Muscle of back (tissue), 11 donors: ENCODE results near the gene APOB. TPM values are rescaled to one million over a fixed set of nuclear protein-coding genes. Genes with fewer than 3 reads are reported as not detected.
"Not testable (repeated sequence)": the region's sequence is repeated elsewhere in the genome, so short reads cannot be mapped to it uniquely, and the experiment has no call there.

Source experiments
- DNase-seq, 3 donors: peaks; one replicate each; pipeline versions ENCODE4 v3.0.0 to v3.0.0-alpha.2; 2013
- polyA plus RNA-seq, 10 donors: library from polyadenylated mRNA; unstranded; fragments of 120-200 nt; gene quantifications; one replicate each; pipeline ENCODE4 v1.2.1, GENCODE V29; 2013; ENCODE audit not compliant: insufficient read length in 10 of 10

Gene APOB
- polyA plus RNA-seq, 10 donors, result 0.01 to 1.4 (median 0.06) TPM

DNA sequence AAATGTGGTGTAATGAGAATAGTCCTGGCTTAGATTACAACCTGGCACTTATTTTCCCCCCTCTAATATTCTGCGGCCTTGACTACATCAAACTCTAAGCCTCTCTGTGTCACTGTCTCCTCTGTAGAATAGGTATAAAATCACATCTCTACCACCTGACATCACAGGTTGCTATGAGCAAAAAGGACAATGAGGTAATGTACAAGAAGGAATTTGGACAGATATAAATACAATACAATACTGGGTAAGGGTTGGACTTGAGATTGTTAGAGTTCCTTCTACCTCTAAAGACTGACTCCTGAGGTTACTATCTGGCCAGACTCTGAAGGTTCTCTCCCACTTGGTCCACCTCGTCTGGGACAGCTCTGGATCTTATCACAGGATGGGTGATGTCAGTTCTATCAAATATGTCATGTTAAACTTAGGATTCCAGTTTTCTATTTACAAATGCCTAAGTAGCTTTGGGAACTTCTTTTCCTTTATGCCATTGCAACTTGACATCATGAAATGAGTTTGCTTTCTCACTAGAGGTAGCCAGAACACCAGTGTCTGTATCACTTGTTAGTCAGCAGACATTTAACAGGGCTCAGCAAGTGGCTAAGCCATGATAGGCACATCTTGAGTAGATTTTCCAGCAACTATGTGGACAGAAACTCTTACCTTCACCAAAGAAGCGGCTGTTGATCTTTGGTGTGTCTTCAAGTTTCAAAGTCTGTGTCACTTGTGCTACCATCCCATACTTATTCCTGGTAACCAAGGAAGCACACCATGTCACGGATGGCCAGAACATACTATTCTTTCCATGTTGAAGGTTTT is 9.5 kb downstream of the APOB start:
- no peak for DNase-seq

- DNase-seq, result no peak
Observed at GRCh38 chr2:21033237-21034155, 10.4 kb downstream of the APOB start.

- no peak for DNase-seq
Observed at GRCh38 chr2:21032338-21033236, 11.3 kb downstream of the APOB start.

GRCh38 chr2:21030983-21031968 is 12.6 kb downstream of the APOB start:
- no peak for DNase-seq

GRCh38 chr2:21029519-21029918 is 14.4 kb downstream of the APOB start:
- no peak for DNase-seq

GRCh38 chr2:21028951-21029350 is 14.9 kb downstream of the APOB start:
- not testable (repeated sequence) for DNase-seq

GRCh38 chr2:21028021-21028947 is 15.6 kb downstream of the APOB start:
- no peak for DNase-seq

DNA sequence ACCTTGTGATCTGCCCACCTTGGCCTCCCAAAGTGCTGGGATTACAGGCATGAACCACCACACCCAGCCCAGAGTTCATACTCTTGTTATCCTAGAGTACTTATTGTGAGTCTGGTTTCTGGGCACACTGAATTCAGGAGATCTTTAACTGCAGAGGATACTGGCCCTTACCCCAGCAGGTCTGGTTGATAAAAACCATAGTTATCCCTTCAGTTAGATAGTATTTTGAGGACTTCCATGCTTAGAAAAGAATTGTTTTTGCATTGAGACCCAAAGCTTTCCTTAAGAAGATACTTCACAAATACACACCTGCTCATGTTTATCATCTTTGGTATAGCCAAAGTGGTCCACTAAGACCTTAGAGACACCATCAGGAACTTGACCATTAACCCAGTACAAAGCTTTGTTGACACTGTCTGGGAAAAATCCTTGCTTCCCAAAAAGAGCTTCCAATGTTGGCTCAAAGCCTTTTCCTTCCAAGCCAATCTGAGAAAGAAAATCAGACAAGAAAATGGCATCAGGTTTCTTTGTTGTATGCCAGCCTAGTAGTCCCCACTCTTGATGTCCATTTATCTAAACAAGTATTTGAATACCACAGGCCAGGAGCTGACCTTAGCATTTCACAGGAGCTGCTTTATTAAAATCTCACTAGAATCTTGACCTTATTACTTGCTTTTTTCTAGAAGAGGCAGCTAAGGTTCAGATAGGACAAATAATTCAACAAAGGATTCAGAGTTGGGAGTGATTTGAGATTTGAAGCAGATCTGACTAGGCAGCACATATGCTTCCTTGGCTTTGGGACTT is 17.2 kb downstream of the APOB start:
- no peak for DNase-seq

DNA sequence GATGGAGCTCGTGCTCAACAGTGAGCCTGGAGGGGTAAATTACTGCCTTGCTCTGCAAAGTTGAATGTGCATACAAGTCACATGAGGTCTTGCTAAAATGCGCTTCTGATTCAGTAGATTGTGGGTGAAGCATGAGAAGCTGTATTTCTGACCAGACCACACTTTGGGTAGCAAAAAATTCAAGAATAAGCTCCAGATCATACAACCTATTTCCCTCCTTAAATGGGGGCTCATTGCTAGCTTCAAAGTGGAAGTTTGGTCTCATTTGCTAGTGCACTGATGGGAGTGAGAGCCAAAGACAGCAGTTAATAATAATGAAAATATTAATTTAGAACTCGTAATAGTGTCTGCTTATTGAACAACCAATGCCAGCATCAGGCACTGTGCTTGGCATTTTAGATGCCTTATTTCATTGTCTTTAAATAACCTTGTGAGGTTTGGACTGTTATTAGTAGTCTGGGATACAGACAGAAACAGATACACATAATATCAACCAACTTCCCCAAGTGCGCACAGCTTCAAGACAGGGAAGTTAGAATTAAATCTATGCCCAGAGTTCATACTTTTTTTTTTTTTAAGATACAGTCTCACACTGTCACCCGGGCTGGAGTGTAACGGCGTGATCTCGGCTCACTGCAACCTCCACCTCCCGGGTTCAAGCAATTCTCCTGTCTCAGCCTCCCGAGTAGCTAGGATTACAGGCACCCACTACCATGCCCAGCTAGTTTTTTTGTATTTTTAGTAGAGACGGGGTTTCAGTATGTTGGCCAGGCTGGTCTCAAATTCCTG is 18.0 kb downstream of the APOB start:
- no peak for DNase-seq

GRCh38 chr2:21024722-21025389 is 19.0 kb downstream of the APOB start:
- DNase-seq, result no peak

DNA sequence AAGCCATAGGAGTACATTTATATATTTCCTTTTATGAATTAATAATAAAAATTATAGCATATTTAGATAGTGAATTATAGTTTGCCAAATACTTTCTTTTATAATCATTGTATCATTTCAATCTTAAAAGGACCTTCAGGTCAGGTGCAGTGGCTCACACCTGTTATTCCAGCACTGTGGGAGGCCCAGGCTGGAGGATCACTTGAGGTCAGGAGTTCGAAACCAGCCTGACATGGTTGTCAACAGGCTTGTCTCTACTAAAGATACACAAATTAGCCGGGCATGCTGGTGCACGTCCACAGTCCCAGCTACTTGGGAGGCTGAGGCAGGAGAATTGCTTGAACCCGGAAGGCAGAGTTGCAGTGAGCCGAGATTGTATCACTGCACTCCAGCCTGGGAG is 19.7 kb downstream of the APOB start:
- no peak for DNase-seq

DNA sequence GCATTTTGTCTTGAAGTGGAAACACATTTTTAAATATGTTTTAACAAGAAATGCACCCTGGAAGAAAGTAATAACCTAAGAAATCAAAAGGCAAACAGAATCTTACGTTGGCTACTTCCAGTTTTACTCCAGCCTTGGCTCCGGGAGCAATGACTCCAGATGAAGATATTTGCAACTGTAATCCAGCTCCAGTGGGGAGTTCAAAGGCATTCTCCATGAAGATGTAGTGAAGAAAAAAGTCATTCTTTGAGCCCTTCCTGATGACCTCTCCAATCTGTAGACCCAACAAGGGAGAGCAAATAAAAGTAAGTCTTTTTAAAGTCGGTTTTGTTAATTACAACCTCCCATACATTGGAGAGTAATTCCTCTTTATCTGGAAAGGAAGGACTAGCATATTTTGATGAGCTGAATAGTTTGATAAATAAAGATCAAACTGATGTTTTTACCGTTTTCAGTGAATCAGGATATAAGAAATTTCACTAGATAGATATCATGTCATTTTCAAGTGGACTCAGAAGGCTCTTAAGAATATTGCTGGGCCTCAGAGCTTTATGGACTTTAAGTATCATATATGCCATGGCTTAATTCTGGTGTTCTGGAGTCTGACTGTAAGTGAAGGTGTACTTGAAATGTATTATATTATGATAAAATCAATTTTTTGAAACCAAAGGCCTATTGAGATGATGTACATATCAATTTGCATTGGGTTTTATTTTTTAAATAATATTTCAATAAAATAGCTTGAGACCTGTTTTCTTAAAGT is 20.3 kb downstream of the APOB start:
- DNase-seq, result no peak

DNA sequence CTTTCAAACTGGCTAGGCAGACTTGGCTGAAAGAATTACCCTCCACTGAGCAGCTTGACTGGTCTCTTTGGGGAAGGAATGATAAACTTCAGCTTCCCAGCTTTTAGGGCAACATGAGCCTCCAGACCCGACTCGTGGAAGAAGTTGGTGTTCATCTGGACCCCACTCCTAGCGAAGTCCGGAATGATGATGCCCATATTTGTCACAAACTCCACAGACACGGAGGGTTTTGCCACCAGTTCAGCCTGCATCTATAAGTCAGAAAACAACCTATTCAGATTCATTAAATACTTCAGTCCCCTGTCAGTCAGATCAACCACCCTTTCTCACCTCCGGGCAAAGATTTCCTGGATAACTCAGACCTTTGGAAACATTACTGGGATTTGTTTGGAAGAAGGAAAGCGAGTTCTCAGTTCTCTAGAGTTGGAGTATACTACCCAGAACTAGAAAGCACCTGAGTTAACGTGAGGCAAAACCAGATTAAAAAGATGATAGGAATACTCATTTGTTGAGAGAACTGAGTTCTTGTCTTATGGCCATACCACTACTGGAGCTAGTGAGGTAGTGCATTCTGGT is 21.0 kb downstream of the APOB start:
- DNase-seq, result no peak

GRCh38 chr2:21021430-21021829 is 22.4 kb downstream of the APOB start:
- DNase-seq, result no peak

DNA sequence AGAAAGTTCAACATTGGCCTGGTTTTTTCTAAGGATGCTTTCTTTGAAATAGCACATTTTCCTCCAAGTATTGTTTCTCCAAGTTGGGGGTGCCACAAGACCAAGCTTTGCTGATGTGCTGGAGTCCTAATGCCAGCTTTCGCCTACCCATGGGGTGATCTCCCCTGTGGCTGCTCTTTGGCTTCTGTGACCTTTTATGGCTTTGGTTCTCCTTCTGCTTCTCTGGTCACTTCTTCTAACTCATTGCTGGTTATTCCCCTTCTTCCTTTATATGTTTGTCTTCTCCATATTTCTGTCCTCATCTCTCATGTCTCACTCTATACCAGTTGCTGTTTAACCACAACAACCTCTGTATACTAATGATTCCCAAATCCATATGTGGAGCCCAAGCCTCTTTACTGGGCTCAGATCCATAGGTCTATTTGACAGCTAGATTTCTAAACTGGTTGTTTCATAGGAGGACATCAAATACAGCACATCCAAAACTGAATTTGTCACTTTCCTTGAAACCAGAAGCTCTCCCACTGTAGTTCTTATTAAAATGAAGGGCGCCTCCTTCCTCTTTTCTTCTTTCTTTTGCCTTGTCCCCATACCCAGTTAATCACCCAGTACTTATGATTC is 23.1 kb downstream of the APOB start:
- no peak for DNase-seq
